Prostate gland (tissue), 2 donors: ENCODE data around the gene PEX7.

ENCODE experiments used
- POLR2A ChIP-seq: fragments of 450-650 bp; IDR thresholded peaks from one replicate; pipeline ENCODE4 v1.6.1; 2016; ENCODE audit warnings: antibody characterized with exemption, mild to moderate bottlenecking
- TF ChIP-seq, protein P1 (sequence below), 4 experiments: fragments of 200-600 bp in 2 of 4; fragments of 450-650 bp in 2 of 4; sonication (generic) in 2 of 4; IDR thresholded peaks; 1 replicate in 3 of 4; 2 replicates in 1 of 4; pipeline ENCODE4 v1.5.1; 2016 to 2019; ENCODE audit warnings: antibody characterized with exemption in 4 of 4, mild to moderate bottlenecking in 2 of 4, moderate library complexity in 2 of 4

DNA sequence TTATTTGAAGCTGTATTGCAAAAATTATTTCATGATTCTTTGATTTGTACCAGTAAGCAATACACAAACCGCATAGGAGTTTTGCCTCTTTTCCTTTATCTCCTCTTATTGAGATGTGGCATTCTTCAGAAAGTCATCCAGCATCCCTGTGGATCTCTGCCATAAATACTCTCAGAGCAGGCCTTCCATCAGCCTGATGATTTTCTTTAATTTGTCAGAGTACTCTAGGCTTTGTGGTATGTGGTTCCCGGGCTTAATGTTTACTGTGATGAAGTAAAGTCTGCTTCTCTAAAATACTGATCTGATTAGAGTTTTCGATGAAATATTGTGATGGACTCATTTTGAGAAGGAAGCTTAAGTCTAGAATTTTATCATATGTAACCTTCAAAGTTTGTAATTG lies 68.6 kb downstream of the PEX7 start:
- TF ChIP-seq POLR2A: no peak
- TF ChIP-seq, protein P1, sequence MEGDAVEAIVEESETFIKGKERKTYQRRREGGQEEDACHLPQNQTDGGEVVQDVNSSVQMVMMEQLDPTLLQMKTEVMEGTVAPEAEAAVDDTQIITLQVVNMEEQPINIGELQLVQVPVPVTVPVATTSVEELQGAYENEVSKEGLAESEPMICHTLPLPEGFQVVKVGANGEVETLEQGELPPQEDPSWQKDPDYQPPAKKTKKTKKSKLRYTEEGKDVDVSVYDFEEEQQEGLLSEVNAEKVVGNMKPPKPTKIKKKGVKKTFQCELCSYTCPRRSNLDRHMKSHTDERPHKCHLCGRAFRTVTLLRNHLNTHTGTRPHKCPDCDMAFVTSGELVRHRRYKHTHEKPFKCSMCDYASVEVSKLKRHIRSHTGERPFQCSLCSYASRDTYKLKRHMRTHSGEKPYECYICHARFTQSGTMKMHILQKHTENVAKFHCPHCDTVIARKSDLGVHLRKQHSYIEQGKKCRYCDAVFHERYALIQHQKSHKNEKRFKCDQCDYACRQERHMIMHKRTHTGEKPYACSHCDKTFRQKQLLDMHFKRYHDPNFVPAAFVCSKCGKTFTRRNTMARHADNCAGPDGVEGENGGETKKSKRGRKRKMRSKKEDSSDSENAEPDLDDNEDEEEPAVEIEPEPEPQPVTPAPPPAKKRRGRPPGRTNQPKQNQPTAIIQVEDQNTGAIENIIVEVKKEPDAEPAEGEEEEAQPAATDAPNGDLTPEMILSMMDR (IDR thresholded peaks at IDR 0.05): no peak
